PC-3 (cell line): Measurements from ENCODE around the gene GPR107. TPM values are rescaled to one million over a fixed set of nuclear protein-coding genes. Genes with fewer than 3 reads are reported as not detected.

Source experiments
- ATAC-seq: fragments of 200-7000 bp; cut with Tn5 transposase; 2 replicates; pipeline ENCODE4 v1.9.1; 2020; ENCODE audit warnings: mild to moderate bottlenecking, moderate library complexity
- BruUV-seq: library from RNA; stranded (reverse); fragments of 400-500 nt; replicated peaks from 2 replicates; lab custom pipeline; 2021; lab: Mats Ljungman, UMichigan
- CTCF ChIA-PET: fragments of 300-600 bp; sonication (Branson Sonifier 250); formaldehyde crosslinking; loops from one replicate; lab custom pipeline; 2022; ENCODE audit warnings: antibody characterized with exemption; lab: Charles Lee
- POLR2A ChIA-PET: fragments of 300-600 bp; sonication (Branson Sonifier 250); formaldehyde crosslinking; loops from one replicate; lab custom pipeline; 2022; ENCODE audit warnings: antibody characterized with exemption; ENCODE audit not compliant: unreplicated experiment; lab: Charles Lee
- DNase-seq: peaks from one replicate; pipeline ENCODE4 v3.0.0-alpha.2; 2015
- H2AFZ ChIP-seq: fragments of 300-600 bp; sonication (generic); 2 replicates; pipeline ENCODE4 v1.6.0; 2016; ENCODE audit warnings: antibody characterized with exemption, low read length
- H3F3A ChIP-seq: fragments of 300-600 bp; sonication (generic); one replicate; pipeline ENCODE4 v1.6.0; 2017; ENCODE audit warnings: antibody characterized with exemption, low read length, control low read depth, mild to moderate bottlenecking; ENCODE audit not compliant: unreplicated experiment
- H3K27ac ChIP-seq: fragments of 300-600 bp; sonication (generic); 2 replicates; pipeline ENCODE4 v1.5.1; 2016; ENCODE audit warnings: mild to moderate bottlenecking, low read length
- H3K27me3 ChIP-seq: fragments of 300-600 bp; sonication (generic); 2 replicates; pipeline ENCODE4 v1.6.1; 2016; ENCODE audit warnings: low read length, mixed read lengths
- H3K36me3 ChIP-seq: fragments of 300-600 bp; sonication (generic); 2 replicates; pipeline ENCODE4 v1.6.1; 2016; ENCODE audit warnings: low read depth, mixed run types, low read length, mixed read lengths
- H3K4me1 ChIP-seq: fragments of 300-600 bp; sonication (generic); 2 replicates; pipeline ENCODE4 v1.5.1; 2016; ENCODE audit warnings: low read length; ENCODE audit not compliant: insufficient read depth
- H3K4me2 ChIP-seq: fragments of 300-600 bp; sonication (generic); 2 replicates; pipeline ENCODE4 v1.6.0; 2016; ENCODE audit warnings: low read length
- H3K4me3 ChIP-seq: fragments of 300-600 bp; sonication (generic); 2 replicates; pipeline ENCODE4 v1.5.1; 2016; ENCODE audit warnings: mild to moderate bottlenecking, low read length, mixed read lengths
- H3K79me2 ChIP-seq: fragments of 300-600 bp; sonication (generic); 2 replicates; pipeline ENCODE4 v1.6.1; 2017; ENCODE audit warnings: low read length, mixed read lengths
- H3K9ac ChIP-seq: fragments of 300-600 bp; sonication (generic); 2 replicates; pipeline ENCODE4 v1.6.0; 2016; ENCODE audit warnings: mild to moderate bottlenecking, low read length
- H3K9me2 ChIP-seq: fragments of 300-600 bp; sonication (generic); replicated peaks from 2 replicates; pipeline ENCODE4 v1.6.1; 2016; ENCODE audit warnings: mixed run types, low read length, mixed read lengths
- H3K9me3 ChIP-seq: fragments of 300-600 bp; sonication (generic); 2 replicates; pipeline ENCODE4 v1.6.1; 2016; ENCODE audit warnings: low read length, mixed read lengths
- H4K20me1 ChIP-seq: fragments of 300-600 bp; sonication (generic); 2 replicates; pipeline ENCODE4 v1.6.1; 2016; ENCODE audit warnings: low read length, mixed read lengths
- CTCF ChIP-seq: fragments of 300-600 bp; sonication (generic); conservative IDR thresholded peaks from 2 replicates; pipeline ENCODE4 v1.5.1; 2017; ENCODE audit warnings: antibody characterized with exemption, low read depth, mild to moderate bottlenecking, low read length
- EZH2 ChIP-seq: fragments of 300-600 bp; sonication (generic); IDR thresholded peaks from one replicate; pipeline ENCODE4 v1.6.1; 2017; ENCODE audit warnings: antibody characterized with exemption, mild to moderate bottlenecking, low read length; ENCODE audit not compliant: unreplicated experiment
- EZH2phosphoT487 ChIP-seq: fragments of 300-600 bp; sonication (generic); IDR thresholded peaks from 2 replicates; pipeline ENCODE4 v1.6.1; 2018; ENCODE audit warnings: mild to moderate bottlenecking, antibody characterized with exemption, low read length, borderline replicate concordance
- intact Hi-C: fragments of 100-400 bp; cut with micrococcal nuclease; formaldehyde crosslinking; loops from 2 replicates; pipeline ENCODE4 v1.9.0; 2023
- total RNA-seq: library from RNA; depleted of rRNA; stranded (reverse); fragments of >200 nt; gene quantifications from 2 replicates; pipeline ENCODE4 v1.2.3, GENCODE V29; 2014

The GPR107 gene
- total RNA-seq, 1 experiment from 2014 or later, result 11.4 TPM

- no peaks in the 10 kb centered on the region for H3K79me2 ChIP-seq
- H2AFZ ChIP-seq, result no peak overlapping the region
- H3F3A ChIP-seq, result no peaks in the 10 kb centered on the region
- no TSS peak for BruUV-seq
- no peaks in the 10 kb centered on the region for H3K4me1 ChIP-seq
- no peaks in the 10 kb centered on the region for H3K9me2 ChIP-seq
- no peak overlapping the region for H3K27ac ChIP-seq
- no peak for ATAC-seq
- no peak overlapping the region for H3K4me2 ChIP-seq
- no peaks in the 10 kb centered on the region for H3K36me3 ChIP-seq
- no peaks in the 10 kb centered on the region for H3K9me3 ChIP-seq
- no peaks in the 10 kb centered on the region for H4K20me1 ChIP-seq
- intact Hi-C loops, result no loop called here
- no peak for DNase-seq
- no peaks in the 10 kb centered on the region for H3K27me3 ChIP-seq
- TF ChIP-seq CTCF (no peak), EZH2phosphoT487 (no peak), EZH2 (no peak)
- H3K9ac ChIP-seq, result no peak overlapping the region
- POLR2A ChIA-PET, result no interaction called here
- CTCF ChIA-PET, result interaction anchor here (0.6 kb wide), 1 partner anchor 240 kb away, joined by 3 read pairs; no protein-coding TSS in a partner anchor
- H3K4me3 ChIP-seq, result no peak overlapping the region
These were observed 106.4 kb downstream of the GPR107 start for GRCh38 chr9:130159915-130160670.

GRCh38 chr9:130160862-130161470 is 107.3 kb downstream of the GPR107 start:
- no peaks in the 10 kb centered on the region for H3K9me3 ChIP-seq
- no peaks in the 10 kb centered on the region for H3F3A ChIP-seq
- ATAC-seq (no peak), DNase-seq (no peak)
- no peak overlapping the region for H3K9ac ChIP-seq
- TF ChIP-seq CTCF (no peak), EZH2phosphoT487 (no peak), EZH2 (no peak)
- H3K27ac ChIP-seq, result no peak overlapping the region
- no peak overlapping the region for H3K4me3 ChIP-seq
- intact Hi-C loops, result no loop called here
- H2AFZ ChIP-seq, result no peak overlapping the region
- H3K79me2 ChIP-seq, result no peaks in the 10 kb centered on the region
- H3K27me3 ChIP-seq, result no peaks in the 10 kb centered on the region
- no peaks in the 10 kb centered on the region for H3K36me3 ChIP-seq
- no TSS peak for BruUV-seq
- H3K4me2 ChIP-seq, result no peak overlapping the region
- no peaks in the 10 kb centered on the region for H3K4me1 ChIP-seq
- ChIA-PET POLR2A (no interaction called here), CTCF (no interaction called here)
- H4K20me1 ChIP-seq, result no peaks in the 10 kb centered on the region
- no peaks in the 10 kb centered on the region for H3K9me2 ChIP-seq

GRCh38 chr9:130165579-130165978 is 111.9 kb downstream of the GPR107 start:
- DNase-seq (no peak), ATAC-seq (no peak)
- no peak overlapping the region for H3K4me3 ChIP-seq
- no peak overlapping the region for H3K9ac ChIP-seq
- no peaks in the 10 kb centered on the region for H3K27me3 ChIP-seq
- H3K4me1 ChIP-seq, result no peaks in the 10 kb centered on the region
- CTCF ChIA-PET, result no interaction called here
- TF ChIP-seq EZH2phosphoT487 (no peak), EZH2 (no peak), CTCF (no peak)
- intact Hi-C loops, result no loop called here
- no peaks in the 10 kb centered on the region for H3K9me2 ChIP-seq
- no peak overlapping the region for H3K27ac ChIP-seq
- H3K4me2 ChIP-seq, result no peak overlapping the region
- no peaks in the 10 kb centered on the region for H3K79me2 ChIP-seq
- H3F3A ChIP-seq, result no peaks in the 10 kb centered on the region
- H3K9me3 ChIP-seq, result no peaks in the 10 kb centered on the region
- POLR2A ChIA-PET, result no interaction called here
- no peaks in the 10 kb centered on the region for H3K36me3 ChIP-seq
- BruUV-seq, result no TSS peak
- no peak overlapping the region for H2AFZ ChIP-seq
- no peaks in the 10 kb centered on the region for H4K20me1 ChIP-seq
